GOT3 (cell line): ENCODE data around the gene LMF1.
"Not testable (repeated sequence)": the region's sequence is repeated elsewhere in the genome, so short reads cannot be mapped to it uniquely, and the experiment has no call there.

Experiments used
- DNase-seq: peaks from one replicate; lab custom pipeline; 2025; ENCODE audit warnings: mixed read lengths; lab: John Stamatoyannopoulos, UW

LMF1 gene

GRCh38 chr16:850668-851067 lies 120.1 kb downstream of the LMF1 start:
- DNase-seq, result no peak

GRCh38 chr16:848510-849253 lies 122.1 kb downstream of the LMF1 start:
- no peak for DNase-seq

GRCh38 chr16:847681-848445 lies 122.9 kb downstream of the LMF1 start:
- no peak for DNase-seq

GRCh38 chr16:847151-847550 lies 123.6 kb downstream of the LMF1 start:
- DNase-seq, result no peak

- DNase-seq, result no peak
Measured at GRCh38 chr16:845351-845745, 125.4 kb downstream of the LMF1 start.

GRCh38 chr16:844638-845350 lies 126.0 kb downstream of the LMF1 start:
- no peak for DNase-seq

- DNase-seq, result no peak
Measured at GRCh38 chr16:843771-844170, 127.0 kb downstream of the LMF1 start.

GRCh38 chr16:842711-843560 lies 127.8 kb downstream of the LMF1 start:
- DNase-seq, result no peak

- no peak for DNase-seq
Measured at GRCh38 chr16:842061-842476, 128.7 kb downstream of the LMF1 start.

- DNase-seq, result no peak
Measured at GRCh38 chr16:841455-842060, 129.2 kb downstream of the LMF1 start.

GRCh38 chr16:840561-841454 lies 130.0 kb downstream of the LMF1 start:
- no peak for DNase-seq

GRCh38 chr16:839643-840408 lies 131.0 kb downstream of the LMF1 start:
- DNase-seq, result no peak

- no peak for DNase-seq
Measured at GRCh38 chr16:838741-839140, 132.0 kb downstream of the LMF1 start.

GRCh38 chr16:836822-837221 lies 134.0 kb downstream of the LMF1 start:
- not testable (repeated sequence) for DNase-seq

- DNase-seq, result no peak
Measured at GRCh38 chr16:836221-836620, 134.6 kb downstream of the LMF1 start.

GRCh38 chr16:835373-835772 lies 135.4 kb downstream of the LMF1 start:
- no peak for DNase-seq

GRCh38 chr16:833411-833810 lies 137.4 kb downstream of the LMF1 start:
- DNase-seq, result no peak

GRCh38 chr16:832652-833336 lies 138.0 kb downstream of the LMF1 start:
- DNase-seq, result no peak
